NCI-H82 treated with DMSO at 0.1 percent for 48 hours (cell line): ENCODE measurements around the gene SKAP2.

ENCODE experiments used
- DNase-seq: peaks from one replicate; lab custom pipeline; 2025; ENCODE audit not compliant: unreplicated experiment; lab: John Stamatoyannopoulos, UW

SKAP2 gene

DNA sequence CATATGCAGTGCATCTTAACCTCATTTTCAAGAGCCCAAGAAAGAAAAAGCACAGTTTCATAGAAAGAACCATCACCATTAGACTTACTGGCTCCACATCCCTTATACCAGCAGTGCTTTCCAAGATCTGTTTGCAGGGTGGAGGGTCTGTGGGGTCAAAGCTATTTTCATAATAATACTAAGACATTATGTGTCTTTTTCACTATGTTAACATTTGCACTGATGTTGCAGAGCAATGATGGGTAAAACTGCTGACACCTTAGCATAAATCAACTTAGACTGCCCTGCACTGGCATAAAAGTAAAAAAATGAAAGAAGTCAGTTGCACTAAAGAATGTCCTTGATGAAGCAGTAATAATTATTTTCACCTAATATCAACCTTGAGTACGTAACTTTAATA lies 166.2 kb downstream of the SKAP2 start:
- DNase-seq, result no peak

DNA sequence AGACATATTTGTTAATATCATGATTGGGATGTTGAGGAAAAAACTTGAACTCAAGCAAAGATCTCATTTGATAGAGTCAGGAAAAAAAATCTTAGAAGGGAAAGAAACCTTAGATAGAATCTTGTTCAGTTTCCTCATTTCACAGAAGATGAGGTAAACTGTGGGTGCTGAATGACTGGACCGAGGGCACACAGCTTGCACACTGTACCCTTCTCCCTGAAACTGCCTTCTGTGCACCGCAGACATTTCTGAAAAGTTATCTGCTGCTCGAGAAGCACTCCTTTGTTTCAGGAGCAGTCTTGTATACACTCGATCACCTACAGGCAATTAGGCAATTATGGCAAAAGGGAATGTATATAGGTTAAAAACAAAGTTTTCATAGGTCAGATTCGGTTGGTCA lies 167.4 kb downstream of the SKAP2 start:
- no peak for DNase-seq

DNA sequence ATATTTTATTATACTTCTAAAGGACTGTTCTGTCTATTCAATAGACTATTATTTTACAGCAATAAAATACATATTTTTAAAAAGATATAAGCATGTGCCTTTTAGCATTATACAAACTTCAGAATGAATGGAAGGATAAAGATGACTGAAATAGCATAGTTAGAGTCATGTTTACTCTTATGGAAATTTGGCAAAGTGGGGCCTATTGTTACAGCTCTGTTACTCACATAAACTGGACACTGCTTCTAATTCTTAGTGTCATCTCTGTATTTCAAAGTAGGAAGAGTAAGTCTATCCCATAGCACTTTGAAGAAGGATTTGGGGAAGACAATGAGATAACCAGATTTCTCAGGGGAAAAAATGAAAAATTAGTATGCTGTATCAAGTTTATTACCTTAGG lies 168.2 kb downstream of the SKAP2 start:
- no peak for DNase-seq

DNA sequence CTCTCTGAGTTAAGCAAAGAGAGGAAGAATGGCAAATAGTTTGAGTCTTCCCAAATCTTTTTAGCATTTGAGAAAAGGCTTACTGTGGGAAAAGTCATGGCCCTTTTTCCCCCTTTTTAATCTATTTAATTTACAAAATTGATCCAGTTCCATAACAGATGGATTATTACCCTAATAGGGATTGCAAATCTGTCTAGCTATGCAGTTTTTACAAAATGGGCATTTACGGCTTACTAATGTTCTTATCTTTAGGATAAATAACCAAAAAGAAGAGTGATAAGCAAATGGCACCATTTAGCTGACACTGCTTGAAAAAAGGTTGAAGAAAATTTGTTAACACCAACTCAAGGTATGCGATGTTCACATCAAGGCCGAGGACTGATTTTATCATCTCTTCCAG lies 169.7 kb downstream of the SKAP2 start:
- DNase-seq, result no peak

DNA sequence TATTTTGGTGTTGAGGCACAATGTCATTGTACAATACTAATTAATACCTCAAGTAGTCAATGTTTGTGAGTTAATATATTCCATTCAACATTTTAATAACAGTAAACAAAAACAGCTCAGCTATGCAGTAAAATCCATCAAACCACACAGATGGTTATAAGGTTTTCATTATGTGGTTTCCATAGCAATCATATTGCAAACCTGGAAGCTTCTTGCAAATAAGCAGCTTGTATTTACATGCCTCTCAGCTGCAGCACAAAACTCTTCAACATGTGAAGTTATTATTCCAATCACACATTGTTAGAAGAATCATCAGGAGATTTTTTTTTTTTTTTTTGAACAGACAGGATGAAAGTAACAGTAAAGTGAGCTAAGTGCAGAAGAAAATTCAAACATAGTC lies 170.2 kb downstream of the SKAP2 start:
- no peak for DNase-seq

DNA sequence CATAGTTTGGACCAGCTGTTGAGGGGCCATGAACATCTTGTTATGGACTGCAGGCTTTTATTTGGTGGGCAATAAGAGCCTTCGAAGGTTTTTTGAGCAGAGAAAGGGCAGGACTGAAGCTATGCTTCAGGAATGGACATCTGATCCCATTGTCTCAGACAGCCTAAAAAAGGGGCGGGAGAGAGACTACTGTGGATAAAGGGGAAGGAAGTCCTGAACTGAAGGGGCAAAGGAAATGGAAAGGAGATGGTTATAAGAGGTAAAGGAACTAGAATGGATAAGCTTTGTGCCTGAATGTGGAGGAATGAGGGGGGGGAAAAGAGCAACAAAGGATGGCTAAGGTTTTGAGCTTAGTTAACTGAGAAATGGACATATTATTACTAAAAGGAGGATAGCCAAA lies 172.5 kb downstream of the SKAP2 start:
- DNase-seq, result no peak

DNA sequence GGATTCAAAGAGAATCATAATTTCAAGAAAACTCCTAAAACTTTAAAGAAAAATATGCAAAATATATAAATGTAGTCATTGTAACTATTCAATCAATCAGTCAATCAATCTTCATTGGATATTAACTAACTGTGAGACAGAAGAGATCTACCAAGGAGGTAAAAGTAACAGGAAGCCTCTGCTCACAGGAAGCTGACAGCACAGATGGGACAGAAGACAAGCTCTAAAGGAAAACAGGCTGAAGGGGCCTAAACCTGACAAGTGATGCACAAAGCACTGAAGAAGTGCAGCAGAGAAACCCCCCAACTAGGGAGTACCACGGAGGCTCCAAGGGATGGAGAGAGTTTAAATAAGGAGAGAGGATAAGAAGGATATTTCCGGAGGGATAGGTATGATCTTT lies 173.0 kb downstream of the SKAP2 start:
- DNase-seq, result no peak

DNA sequence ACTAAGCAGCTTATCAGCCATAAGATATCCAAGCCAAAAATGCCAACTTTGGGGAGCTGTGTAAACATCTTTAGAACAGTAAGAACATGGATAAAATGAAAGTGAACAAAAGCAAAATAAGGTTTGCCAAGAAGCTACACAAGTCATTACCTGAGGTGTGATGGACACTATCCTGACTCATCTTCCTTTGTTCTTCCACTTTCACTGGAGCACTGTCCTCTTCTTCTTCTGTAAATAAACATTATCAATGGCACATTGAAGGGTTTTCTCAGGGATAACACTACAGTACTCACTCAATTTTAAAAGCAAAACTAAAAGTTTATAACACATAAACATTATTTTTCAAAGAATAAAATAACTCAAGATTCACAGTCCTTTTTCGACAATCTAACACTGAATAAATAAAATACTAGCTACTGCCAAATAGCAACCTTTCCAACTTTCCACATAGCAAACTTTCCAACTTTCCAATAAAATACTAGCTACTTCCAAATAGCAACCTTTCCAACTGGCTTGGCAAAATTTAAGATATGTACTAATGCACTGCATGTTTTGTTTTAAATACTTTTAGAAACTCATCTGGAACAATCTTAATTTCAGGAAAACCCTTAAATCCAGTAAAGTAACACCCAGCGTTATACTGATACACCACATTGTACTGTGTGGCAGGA lies 174.1 kb downstream of the SKAP2 start:
- DNase-seq, result no peak

DNA sequence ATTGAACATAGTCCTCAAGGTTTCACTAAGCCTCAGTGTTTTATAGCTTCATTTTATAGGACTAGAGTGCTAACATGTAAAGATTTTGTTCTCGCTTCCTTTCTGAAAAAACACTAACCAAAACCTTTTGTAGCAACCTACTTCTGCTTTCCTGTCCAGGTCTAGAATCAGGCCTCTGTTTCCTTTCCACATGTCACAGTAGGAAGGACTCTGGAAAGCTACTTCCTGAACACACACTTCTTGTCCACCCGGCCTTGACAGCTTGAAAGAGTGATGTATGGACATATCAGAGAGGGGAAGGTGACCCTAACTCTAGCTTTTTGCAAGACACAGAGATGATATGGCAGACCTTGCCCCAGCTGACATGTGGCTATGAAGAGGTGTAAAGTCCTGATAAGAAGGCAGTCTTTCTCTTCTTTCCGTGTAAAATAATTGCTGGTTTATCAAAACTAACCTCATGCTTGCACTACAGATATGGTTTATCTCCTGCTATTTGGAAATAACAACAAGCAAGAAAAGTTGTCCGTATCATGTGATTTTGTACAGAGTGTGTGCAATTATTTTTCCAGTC lies 175.4 kb downstream of the SKAP2 start:
- DNase-seq, result no peak

DNA sequence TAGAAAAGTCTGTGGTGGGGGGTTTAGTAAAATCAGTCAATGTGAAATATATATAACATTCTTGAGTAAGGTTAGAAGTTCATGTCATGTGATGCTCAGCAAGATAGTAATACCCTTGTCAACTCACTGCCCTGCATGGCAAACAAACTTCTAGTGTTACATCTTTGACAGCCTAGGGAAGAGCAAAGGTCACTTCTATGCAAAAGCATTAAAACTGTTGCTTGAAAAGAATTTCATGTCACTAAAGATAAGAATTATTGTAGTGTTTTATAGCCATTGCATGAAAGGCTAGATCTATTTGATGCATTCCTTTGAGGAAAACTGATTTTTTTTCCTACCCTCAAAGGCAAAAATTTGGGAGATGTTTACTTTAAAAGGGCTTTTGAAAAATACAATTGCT lies 176.0 kb downstream of the SKAP2 start:
- no peak for DNase-seq

DNA sequence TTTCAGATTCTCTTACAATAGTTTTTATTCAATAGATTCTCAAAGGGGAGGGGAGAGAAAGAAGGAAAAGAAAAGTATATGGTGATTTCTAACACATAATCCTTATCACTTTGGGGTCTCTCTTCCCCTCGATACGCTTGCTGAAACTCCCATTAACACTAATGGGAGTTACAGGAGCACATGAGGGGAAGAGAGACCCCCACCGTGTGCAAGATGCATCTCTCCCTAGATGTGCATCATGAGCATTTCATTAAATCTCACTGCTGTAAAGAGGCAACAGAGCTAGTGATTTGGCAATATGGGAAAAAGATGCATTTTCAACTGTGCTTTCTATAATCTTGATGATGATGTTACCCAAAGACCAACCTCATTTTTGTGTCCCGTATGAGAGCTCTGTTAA lies 177.4 kb downstream of the SKAP2 start:
- DNase-seq, result no peak

DNA sequence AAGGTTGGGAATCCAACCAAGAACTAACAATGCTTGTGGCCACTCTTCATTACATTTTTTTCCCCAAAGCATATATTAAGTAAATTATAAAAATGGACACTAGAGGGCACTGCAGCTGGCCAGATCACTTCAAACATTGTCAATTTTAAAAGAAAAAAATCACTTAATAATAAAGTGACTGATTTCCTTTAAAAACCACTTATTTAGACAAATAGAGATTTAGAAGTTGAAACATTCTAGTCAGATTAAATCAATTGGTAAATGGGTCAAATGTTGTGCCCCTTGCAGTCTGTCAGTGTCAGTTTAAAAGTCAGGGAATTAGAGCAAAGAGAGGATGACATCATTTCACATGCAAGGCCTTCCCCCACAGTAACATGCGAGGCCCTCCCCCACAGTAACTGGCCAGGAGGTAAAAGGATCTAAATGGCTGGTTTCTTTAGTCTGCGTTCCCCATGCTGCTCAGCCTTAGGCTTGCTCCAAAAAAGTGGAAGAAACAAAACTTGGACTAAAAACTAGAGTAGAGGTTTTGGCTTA lies 177.9 kb downstream of the SKAP2 start:
- DNase-seq, result peak; percentile 29

DNA sequence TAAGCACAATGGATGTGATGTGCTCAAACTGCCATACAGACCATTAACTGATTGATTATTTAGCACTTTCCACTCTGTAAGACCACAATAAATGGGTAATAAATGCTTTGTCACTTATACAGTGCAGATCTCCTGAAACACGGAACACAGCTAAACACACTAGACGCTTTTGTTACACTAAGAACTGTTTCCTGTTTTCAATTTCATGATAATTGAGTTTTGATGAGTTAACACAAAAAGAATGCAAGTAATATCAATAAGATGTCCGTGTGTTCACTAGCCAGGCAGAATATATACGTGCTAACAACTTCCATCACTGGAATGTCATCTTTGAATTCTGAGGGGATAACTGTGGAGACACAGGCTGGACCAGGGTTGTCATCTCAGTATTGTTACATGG lies 178.8 kb downstream of the SKAP2 start:
- no peak for DNase-seq

DNA sequence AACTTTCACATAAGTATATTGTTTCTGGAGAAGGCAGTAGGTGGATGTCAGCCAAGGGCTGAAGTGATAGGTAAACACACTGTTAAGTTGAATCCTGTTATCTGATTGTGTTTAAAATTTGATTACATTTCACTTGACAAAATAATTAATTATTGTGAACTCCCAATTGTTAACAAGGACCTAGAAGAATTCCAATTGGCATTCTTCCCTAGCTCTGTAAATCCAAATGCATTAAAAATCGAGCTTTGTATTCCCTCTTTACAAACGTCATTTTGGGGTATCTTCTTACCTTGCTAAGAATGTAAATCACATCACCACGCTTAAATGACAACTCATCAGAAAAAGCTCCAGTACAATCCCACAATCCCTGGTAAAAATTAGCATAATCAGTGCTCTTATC lies 179.9 kb downstream of the SKAP2 start:
- DNase-seq, result no peak

DNA sequence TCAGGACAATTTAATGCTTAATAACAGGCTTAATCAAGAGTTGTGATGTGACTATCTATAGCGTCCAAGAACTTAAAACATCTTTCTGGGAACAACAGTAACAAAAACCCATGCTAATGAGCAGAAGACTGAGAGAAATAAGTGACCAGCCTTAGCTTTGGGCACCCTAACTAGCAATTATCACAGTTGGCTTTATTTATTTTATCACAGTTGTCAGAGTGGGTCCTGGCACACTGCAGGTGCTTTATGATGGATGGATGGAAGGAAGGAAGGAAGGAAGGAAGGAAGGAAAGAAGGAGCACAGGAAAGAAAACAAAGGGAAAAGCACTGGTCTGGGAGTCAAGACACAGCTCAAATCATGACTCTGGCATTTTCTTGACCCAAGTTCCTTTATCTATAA lies 181.1 kb downstream of the SKAP2 start:
- DNase-seq, result no peak

DNA sequence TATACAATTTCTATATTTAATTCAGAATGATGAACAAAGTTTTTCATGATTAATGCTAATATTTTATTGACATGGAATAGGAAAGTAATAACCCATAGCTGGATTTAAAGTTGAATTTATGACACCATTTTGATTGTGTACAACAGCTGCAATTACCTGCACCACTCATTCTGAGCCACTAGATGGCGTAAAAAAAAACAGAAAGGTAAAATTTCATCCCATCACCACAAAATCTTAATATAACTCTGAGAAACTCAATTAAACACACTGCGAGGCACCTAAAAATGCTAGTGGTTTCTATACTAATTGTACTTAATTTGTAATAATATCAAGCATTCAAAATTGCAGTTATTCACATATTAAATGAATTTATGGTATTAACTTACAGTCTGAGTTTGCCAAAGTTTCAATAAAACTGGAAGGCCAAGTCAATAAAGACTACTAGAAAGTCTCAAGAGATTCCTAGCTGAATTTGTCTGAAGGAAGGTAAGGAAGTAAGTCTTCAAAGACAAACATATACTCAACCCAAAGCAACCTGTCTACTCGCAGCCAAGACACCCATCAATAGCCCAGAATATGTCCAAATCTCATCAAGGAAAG lies 182.5 kb downstream of the SKAP2 start:
- DNase-seq, result no peak

DNA sequence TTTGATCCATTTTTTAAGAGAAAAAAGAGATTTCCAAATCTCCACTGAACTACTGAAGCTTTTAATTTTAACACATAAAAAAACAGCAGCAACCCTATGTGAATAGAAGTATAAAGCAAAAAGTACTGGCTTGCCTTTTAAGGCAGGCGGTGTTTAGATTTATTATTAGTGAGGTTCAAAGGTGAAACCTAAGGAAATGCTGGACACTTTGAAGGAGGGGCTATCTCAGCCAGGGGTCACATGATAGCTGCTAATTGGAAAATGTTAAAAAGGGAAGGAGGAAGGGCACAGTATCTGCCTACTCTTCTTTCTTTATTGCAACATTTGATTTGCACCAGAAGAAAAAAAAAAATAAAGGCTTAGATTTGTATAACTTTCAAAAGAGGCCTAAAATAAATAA lies 183.8 kb downstream of the SKAP2 start:
- DNase-seq, result no peak

DNA sequence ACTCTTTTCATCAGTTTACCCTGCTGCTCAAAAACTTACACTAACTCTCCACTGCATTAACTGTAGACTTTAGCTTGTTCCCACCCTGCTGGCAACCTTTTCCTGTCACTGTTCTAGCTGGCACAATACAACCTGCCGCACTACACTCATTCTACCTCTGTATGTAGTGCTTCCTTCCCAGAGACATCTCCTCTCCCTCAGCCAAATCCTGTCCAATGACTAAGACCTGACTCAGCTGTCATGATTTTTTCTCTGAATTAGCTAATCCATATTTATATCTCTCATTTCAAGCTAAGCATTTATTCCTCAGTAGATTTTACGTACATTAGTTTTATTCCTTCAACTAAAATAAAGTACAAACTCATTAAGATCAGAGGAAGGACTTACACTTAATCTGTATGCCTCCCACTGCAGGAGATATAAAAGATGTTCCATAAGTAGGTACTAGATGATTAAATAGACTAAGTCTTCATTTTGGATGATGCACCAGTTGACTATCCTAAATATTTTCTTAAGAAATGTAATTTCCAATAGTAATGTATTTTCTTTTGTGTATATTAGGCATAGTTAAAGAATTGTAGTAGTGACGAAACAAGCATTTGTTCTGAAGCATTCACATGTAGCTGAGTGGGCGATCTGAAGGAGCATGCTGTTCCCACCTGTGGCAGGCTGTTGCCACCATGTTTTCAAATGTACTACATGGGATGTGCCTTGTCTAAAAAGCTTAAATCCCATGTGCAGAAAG lies 189.1 kb downstream of the SKAP2 start:
- no peak for DNase-seq

DNA sequence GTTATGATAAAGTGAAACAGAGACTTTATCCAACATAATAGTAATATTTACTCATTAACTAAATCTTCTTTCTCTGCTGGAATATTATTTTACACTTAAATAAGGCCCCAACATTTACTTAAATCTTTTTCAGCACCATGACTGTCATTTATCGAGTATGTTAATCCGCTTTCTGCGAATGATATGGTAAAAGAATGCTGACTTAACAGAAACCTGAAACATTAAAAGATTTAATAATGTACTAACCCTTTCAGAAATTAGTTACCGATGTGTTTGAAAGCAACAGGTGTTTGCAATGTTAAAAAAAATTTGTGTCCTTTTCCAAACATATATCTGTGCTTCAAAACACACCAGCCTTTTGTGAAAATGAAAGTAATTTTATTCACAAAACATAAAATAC lies 190.5 kb downstream of the SKAP2 start:
- no peak for DNase-seq

DNA sequence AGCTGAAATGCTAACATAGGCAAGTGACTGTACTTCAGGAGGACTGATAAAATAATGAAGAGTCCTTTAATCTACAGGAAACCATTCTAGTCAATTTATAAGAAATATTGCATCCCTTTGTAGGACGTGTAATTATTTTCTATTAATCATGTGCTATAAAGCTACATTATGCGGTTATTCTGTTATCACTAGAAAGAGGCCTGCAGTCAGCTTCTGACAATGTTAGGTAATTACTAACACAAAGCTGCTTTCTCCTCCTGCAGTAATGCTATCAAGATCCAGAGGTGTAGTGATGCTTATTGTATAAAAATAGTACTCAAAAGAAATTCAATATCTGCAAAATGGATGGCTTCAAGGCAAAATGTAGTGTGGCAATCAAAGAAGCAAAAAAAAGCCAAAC lies 191.1 kb downstream of the SKAP2 start:
- no peak for DNase-seq

DNA sequence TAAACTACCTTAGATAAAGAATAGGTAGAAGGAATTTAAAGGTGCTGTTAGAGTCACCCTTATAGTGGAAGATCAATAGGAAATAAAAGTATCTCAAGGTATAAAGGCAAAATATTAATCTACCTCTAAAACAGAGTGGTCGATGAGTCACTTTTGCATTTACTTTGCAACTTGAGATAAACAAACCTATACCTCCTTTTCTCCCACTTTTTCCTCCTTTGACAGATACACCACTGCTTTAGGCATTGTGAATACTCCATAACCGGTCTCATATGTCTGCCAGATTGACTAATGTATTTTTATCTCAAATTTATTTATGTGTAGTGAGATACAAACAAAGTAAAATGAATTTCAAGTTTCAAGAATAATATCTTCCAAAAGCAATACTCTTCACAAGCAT lies 193.5 kb downstream of the SKAP2 start:
- DNase-seq, result no peak

DNA sequence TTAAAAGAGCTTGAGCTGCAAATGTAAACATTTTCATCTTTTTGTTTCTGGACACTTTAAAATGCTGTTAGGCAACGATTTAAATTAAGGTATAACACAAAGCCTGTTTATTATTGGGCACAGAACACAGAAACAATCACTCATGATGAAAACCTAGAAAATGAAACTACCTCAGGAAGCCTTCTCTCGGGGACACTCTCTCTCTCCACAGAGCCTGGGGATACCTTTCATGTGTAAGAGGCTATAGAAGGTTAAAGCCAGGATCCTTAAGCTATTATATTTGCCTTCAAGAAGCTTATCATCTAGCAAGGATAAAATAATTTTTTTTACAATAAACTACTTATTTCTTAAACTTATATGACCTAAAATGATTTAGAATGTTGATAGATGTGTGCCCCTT lies 194.1 kb downstream of the SKAP2 start:
- no peak for DNase-seq
